ENCODE data around the gene LY86. TPM values are rescaled to one million over a fixed set of nuclear protein-coding genes. Genes with fewer than 3 reads are reported as not detected.
A peak's percentile ranks its signal among the peaks of the same experiment; 100 is the strongest.

The LY86 gene
- total RNA-seq, 4 donors from 2014 or later = 1.7 TPM; not detected in 3

GRCh38 chr6:6591778-6592465, 3.4 kb downstream of the LY86 start:
- H3K4me1 ChIP-seq = peaks cover 7% of the 10 kb centered on the region
- no peak overlapping the region for H3K4me3 ChIP-seq
- no peak for TF ChIP-seq EP300 (IDR thresholded peaks at IDR 0.05)
- no peak for TF ChIP-seq POLR2AphosphoS5 (IDR thresholded peaks at IDR 0.05)
- no peak for TF ChIP-seq CTCF (IDR thresholded peaks at IDR 0.05)
- no peak for TF ChIP-seq POLR2A (IDR thresholded peaks at IDR 0.05)
- no peaks in the 10 kb centered on the region for H3K27me3 ChIP-seq
- H3K9me3 ChIP-seq = no peaks in the 10 kb centered on the region
- 71% methylated on average over 9 of the region's 9 CpGs for WGBS
- H3K36me3 ChIP-seq = no peaks in the 10 kb centered on the region
- DNase-seq (ENCODE audit: low spot score in 2 of 2) = no peak
- peak overlapping the region; percentile 39 for H3K27ac ChIP-seq

- no peaks in the 10 kb centered on the region for H3K27me3 ChIP-seq
- no peaks in the 10 kb centered on the region for H3K36me3 ChIP-seq
- H3K27ac ChIP-seq = peak overlapping the region; percentile 39
- DNase-seq (ENCODE audit: low spot score in 2 of 2) = no peak
- H3K4me3 ChIP-seq = no peak overlapping the region
- H3K4me1 ChIP-seq = peaks cover 8% of the 10 kb centered on the region
- WGBS = 57% methylated on average over 1 of the region's 1 CpG
- TF ChIP-seq POLR2AphosphoS5 (IDR thresholded peaks at IDR 0.05) = no peak
- TF ChIP-seq POLR2A (IDR thresholded peaks at IDR 0.05) = no peak
- TF ChIP-seq CTCF (IDR thresholded peaks at IDR 0.05) = no peak
- no peak for TF ChIP-seq EP300 (IDR thresholded peaks at IDR 0.05)
- H3K9me3 ChIP-seq = no peaks in the 10 kb centered on the region
Measured at GRCh38 chr6:6592826-6593475, 4.4 kb downstream of the LY86 start.

- WGBS = 60% methylated on average over 5 of the region's 5 CpGs
- peaks cover 5% of the 10 kb centered on the region for H3K4me1 ChIP-seq
- no peaks in the 10 kb centered on the region for H3K36me3 ChIP-seq
- TF ChIP-seq EP300 (IDR thresholded peaks at IDR 0.05) (no peak), POLR2A (IDR thresholded peaks at IDR 0.05) (no peak), POLR2AphosphoS5 (IDR thresholded peaks at IDR 0.05) (no peak), CTCF (IDR thresholded peaks at IDR 0.05) (no peak)
- DNase-seq (ENCODE audit: low spot score in 2 of 2) = no peak
- no peak overlapping the region for H3K4me3 ChIP-seq
- no peaks in the 10 kb centered on the region for H3K9me3 ChIP-seq
- H3K27me3 ChIP-seq = no peaks in the 10 kb centered on the region
- no peak overlapping the region for H3K27ac ChIP-seq
Measured at GRCh38 chr6:6593867-6594468, 5.4 kb downstream of the LY86 start.

GRCh38 chr6:6595025-6595424, 6.5 kb downstream of the LY86 start:
- H3K27ac ChIP-seq = no peak overlapping the region
- 97% methylated on average over 3 of the region's 3 CpGs for WGBS
- H3K27me3 ChIP-seq = no peaks in the 10 kb centered on the region
- no peak for DNase-seq (ENCODE audit: low spot score in 2 of 2)
- peaks cover 5% of the 10 kb centered on the region for H3K4me1 ChIP-seq
- H3K9me3 ChIP-seq = no peaks in the 10 kb centered on the region
- no peaks in the 10 kb centered on the region for H3K36me3 ChIP-seq
- no peak overlapping the region for H3K4me3 ChIP-seq
- no peak for TF ChIP-seq CTCF (IDR thresholded peaks at IDR 0.05)
- no peak for TF ChIP-seq POLR2AphosphoS5 (IDR thresholded peaks at IDR 0.05)
- no peak for TF ChIP-seq POLR2A (IDR thresholded peaks at IDR 0.05)
- TF ChIP-seq EP300 (IDR thresholded peaks at IDR 0.05) = no peak

- Histone ChIP-seq H3K9me3 (no peaks in the 10 kb centered on the region), H3K4me3 (no peak overlapping the region), H3K36me3 (no peaks in the 10 kb centered on the region), H3K4me1 (peaks cover 5% of the 10 kb centered on the region), H3K27ac (no peak overlapping the region), H3K27me3 (no peaks in the 10 kb centered on the region)
- 73% methylated on average over 3 of the region's 3 CpGs for WGBS
- DNase-seq (ENCODE audit: low spot score in 2 of 2) = no peak
- TF ChIP-seq EP300 (IDR thresholded peaks at IDR 0.05) (no peak), POLR2A (IDR thresholded peaks at IDR 0.05) (no peak), CTCF (IDR thresholded peaks at IDR 0.05) (no peak), POLR2AphosphoS5 (IDR thresholded peaks at IDR 0.05) (no peak)
Measured at GRCh38 chr6:6595952-6596351, 7.4 kb downstream of the LY86 start.
